ENCODE measurements around the gene MTCH1. TPM values are rescaled to one million over a fixed set of nuclear protein-coding genes. Genes with fewer than 3 reads are reported as not detected.

The MTCH1 gene
- total RNA-seq, 1 donor: 176 TPM

GRCh38 chr6:37021356-37022129, 35.5 kb upstream of the MTCH1 start:
- Histone ChIP-seq H3K4me1 (ENCODE audit: insufficient read depth, low read length) (peaks cover 31% of the 10 kb centered on the region), H3K9me3 (ENCODE audit: low read depth, low read length) (no peaks in the 10 kb centered on the region), H3K4me3 (ENCODE audit: low read length) (no peak overlapping the region), H3K27me3 (ENCODE audit: insufficient read depth, low read length) (no peaks in the 10 kb centered on the region)

GRCh38 chr6:37020812-37021211, 34.8 kb upstream of the MTCH1 start:
- H3K4me1 ChIP-seq (ENCODE audit: insufficient read depth, low read length): peaks cover 31% of the 10 kb centered on the region

GRCh38 chr6:37020381-37020780, 34.4 kb upstream of the MTCH1 start:
- H3K27me3 ChIP-seq (ENCODE audit: insufficient read depth, low read length): no peaks in the 10 kb centered on the region
- no peak overlapping the region for H3K4me3 ChIP-seq (ENCODE audit: low read length)
- H3K9me3 ChIP-seq (ENCODE audit: low read depth, low read length): no peaks in the 10 kb centered on the region
- peaks cover 31% of the 10 kb centered on the region for H3K4me1 ChIP-seq (ENCODE audit: insufficient read depth, low read length)

More at GRCh38 chr6:37020812-37021211, 34.8 kb upstream of the MTCH1 start:
- Histone ChIP-seq H3K4me3 (ENCODE audit: low read length) (no peak overlapping the region), H3K9me3 (ENCODE audit: low read depth, low read length) (no peaks in the 10 kb centered on the region), H3K27me3 (ENCODE audit: insufficient read depth, low read length) (no peaks in the 10 kb centered on the region)

- H3K27me3 ChIP-seq (ENCODE audit: insufficient read depth, low read length): no peaks in the 10 kb centered on the region
- peaks cover 31% of the 10 kb centered on the region for H3K4me1 ChIP-seq (ENCODE audit: insufficient read depth, low read length)
Measured at GRCh38 chr6:37019065-37019450, 33.1 kb upstream of the MTCH1 start.

GRCh38 chr6:37018198-37019064, 32.4 kb upstream of the MTCH1 start:
- no peak overlapping the region for H3K4me3 ChIP-seq (ENCODE audit: low read length)
- peaks cover 31% of the 10 kb centered on the region for H3K4me1 ChIP-seq (ENCODE audit: insufficient read depth, low read length)
- no peaks in the 10 kb centered on the region for H3K27me3 ChIP-seq (ENCODE audit: insufficient read depth, low read length)
- no peaks in the 10 kb centered on the region for H3K9me3 ChIP-seq (ENCODE audit: low read depth, low read length)

More at GRCh38 chr6:37019065-37019450, 33.1 kb upstream of the MTCH1 start:
- no peaks in the 10 kb centered on the region for H3K9me3 ChIP-seq (ENCODE audit: low read depth, low read length)
- no peak overlapping the region for H3K4me3 ChIP-seq (ENCODE audit: low read length)

GRCh38 chr6:37017606-37018197, 31.7 kb upstream of the MTCH1 start:
- H3K27me3 ChIP-seq (ENCODE audit: insufficient read depth, low read length): no peaks in the 10 kb centered on the region
- H3K9me3 ChIP-seq (ENCODE audit: low read depth, low read length): no peaks in the 10 kb centered on the region
- peaks cover 30% of the 10 kb centered on the region for H3K4me1 ChIP-seq (ENCODE audit: insufficient read depth, low read length)
- no peak overlapping the region for H3K4me3 ChIP-seq (ENCODE audit: low read length)

- Histone ChIP-seq H3K9me3 (ENCODE audit: low read depth, low read length) (no peaks in the 10 kb centered on the region), H3K4me3 (ENCODE audit: low read length) (no peak overlapping the region), H3K4me1 (ENCODE audit: insufficient read depth, low read length) (peaks cover 23% of the 10 kb centered on the region), H3K27me3 (ENCODE audit: insufficient read depth, low read length) (no peaks in the 10 kb centered on the region)
Measured at GRCh38 chr6:37016995-37017394, 31.0 kb upstream of the MTCH1 start.

GRCh38 chr6:37015532-37015931, 29.5 kb upstream of the MTCH1 start:
- Histone ChIP-seq H3K27me3 (ENCODE audit: insufficient read depth, low read length) (no peaks in the 10 kb centered on the region), H3K9me3 (ENCODE audit: low read depth, low read length) (no peaks in the 10 kb centered on the region), H3K4me3 (ENCODE audit: low read length) (no peak overlapping the region), H3K4me1 (ENCODE audit: insufficient read depth, low read length) (peaks cover 19% of the 10 kb centered on the region)

GRCh38 chr6:37014667-37015066, 28.7 kb upstream of the MTCH1 start:
- no peaks in the 10 kb centered on the region for H3K27me3 ChIP-seq (ENCODE audit: insufficient read depth, low read length)
- no peak overlapping the region for H3K4me3 ChIP-seq (ENCODE audit: low read length)
- peaks cover 26% of the 10 kb centered on the region for H3K4me1 ChIP-seq (ENCODE audit: insufficient read depth, low read length)
- H3K9me3 ChIP-seq (ENCODE audit: low read depth, low read length): no peaks in the 10 kb centered on the region

GRCh38 chr6:37013516-37014491, 27.8 kb upstream of the MTCH1 start:
- Histone ChIP-seq H3K9me3 (ENCODE audit: low read depth, low read length) (no peaks in the 10 kb centered on the region), H3K4me3 (ENCODE audit: low read length) (no peak overlapping the region), H3K4me1 (ENCODE audit: insufficient read depth, low read length) (peaks cover 27% of the 10 kb centered on the region), H3K27me3 (ENCODE audit: insufficient read depth, low read length) (no peaks in the 10 kb centered on the region)

- Histone ChIP-seq H3K9me3 (ENCODE audit: low read depth, low read length) (no peaks in the 10 kb centered on the region), H3K4me3 (ENCODE audit: low read length) (no peak overlapping the region), H3K4me1 (ENCODE audit: insufficient read depth, low read length) (peaks cover 33% of the 10 kb centered on the region), H3K27me3 (ENCODE audit: insufficient read depth, low read length) (no peaks in the 10 kb centered on the region)
Measured at GRCh38 chr6:37011656-37012378, 25.8 kb upstream of the MTCH1 start.

- H3K27me3 ChIP-seq (ENCODE audit: insufficient read depth, low read length): no peaks in the 10 kb centered on the region
- H3K4me3 ChIP-seq (ENCODE audit: low read length): no peak overlapping the region
- H3K4me1 ChIP-seq (ENCODE audit: insufficient read depth, low read length): peaks cover 45% of the 10 kb centered on the region
- no peaks in the 10 kb centered on the region for H3K9me3 ChIP-seq (ENCODE audit: low read depth, low read length)
Measured at GRCh38 chr6:37010402-37010892, 24.5 kb upstream of the MTCH1 start.

- Histone ChIP-seq H3K4me3 (ENCODE audit: low read length) (peak overlapping the region; percentile 56), H3K9me3 (ENCODE audit: low read depth, low read length) (no peaks in the 10 kb centered on the region), H3K4me1 (ENCODE audit: insufficient read depth, low read length) (peaks cover 55% of the 10 kb centered on the region), H3K27me3 (ENCODE audit: insufficient read depth, low read length) (no peaks in the 10 kb centered on the region)
Measured at GRCh38 chr6:37008484-37009465, 22.8 kb upstream of the MTCH1 start.

All from mononuclear cell (primary cell).